Endothelial cell of umbilical vein (primary cell): ENCODE measurements around the gene FBXO30.

Experiments used
- EZH2 ChIP-seq: IDR thresholded peaks from 2 replicates; pipeline ENCODE4 v1.6.1; 2012; ENCODE audit warnings: borderline replicate concordance, low read depth, mild to moderate bottlenecking, moderate library complexity, low read length, inconsistent platforms; ENCODE audit not compliant: severe bottlenecking
- POLR2A ChIP-seq: IDR thresholded peaks from 2 replicates; pipeline ENCODE4 v1.6.1; 2012; ENCODE audit warnings: low read depth, mild to moderate bottlenecking, control low read depth, low read length
- POLR2AphosphoS5 ChIP-seq: IDR thresholded peaks from 2 replicates; pipeline ENCODE4 v1.6.1; 2012; ENCODE audit warnings: low read depth, mild to moderate bottlenecking, control low read depth, low read length, moderate library complexity; ENCODE audit not compliant: insufficient read depth
- TF ChIP-seq, protein P1 (sequence below), 2 donors: IDR thresholded peaks; 1 replicate in 1 of 2; 2 replicates in 1 of 2; pipeline ENCODE4 v1.5.1; 2011; ENCODE audit warnings: low read length in 2 of 2, mild to moderate bottlenecking in 2 of 2, moderate library complexity in 2 of 2, control low read depth in 1 of 2, inconsistent platforms in 1 of 2, low read depth in 1 of 2; ENCODE audit not compliant: insufficient read depth in 1 of 2; ENCODE audit errors: extremely low read depth in 1 of 2
- TF ChIP-seq, protein P2 (sequence below): IDR thresholded peaks from 2 replicates; pipeline ENCODE4 v1.6.1; 2011; ENCODE audit not compliant: insufficient read depth, insufficient read length

DNA sequence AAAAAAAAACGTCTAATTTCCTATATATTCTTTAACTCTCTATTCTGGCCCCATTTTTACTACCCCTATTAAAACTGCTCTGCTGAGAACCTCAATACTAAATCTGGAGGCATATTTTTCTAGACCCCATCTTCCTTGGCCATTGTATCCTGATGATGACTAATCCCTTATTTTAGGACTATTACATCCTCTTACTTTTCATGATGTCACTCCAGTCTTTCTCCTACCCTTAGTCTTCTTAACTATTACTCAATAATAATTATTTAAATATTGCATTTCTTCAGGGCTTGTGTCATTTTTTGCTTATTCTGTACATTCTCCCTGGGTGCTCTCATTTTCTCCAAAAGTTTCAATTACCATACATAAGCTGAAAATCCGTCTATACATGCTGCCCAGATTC, 6.4 kb downstream of the FBXO30 start:
- TF ChIP-seq, protein P1, sequence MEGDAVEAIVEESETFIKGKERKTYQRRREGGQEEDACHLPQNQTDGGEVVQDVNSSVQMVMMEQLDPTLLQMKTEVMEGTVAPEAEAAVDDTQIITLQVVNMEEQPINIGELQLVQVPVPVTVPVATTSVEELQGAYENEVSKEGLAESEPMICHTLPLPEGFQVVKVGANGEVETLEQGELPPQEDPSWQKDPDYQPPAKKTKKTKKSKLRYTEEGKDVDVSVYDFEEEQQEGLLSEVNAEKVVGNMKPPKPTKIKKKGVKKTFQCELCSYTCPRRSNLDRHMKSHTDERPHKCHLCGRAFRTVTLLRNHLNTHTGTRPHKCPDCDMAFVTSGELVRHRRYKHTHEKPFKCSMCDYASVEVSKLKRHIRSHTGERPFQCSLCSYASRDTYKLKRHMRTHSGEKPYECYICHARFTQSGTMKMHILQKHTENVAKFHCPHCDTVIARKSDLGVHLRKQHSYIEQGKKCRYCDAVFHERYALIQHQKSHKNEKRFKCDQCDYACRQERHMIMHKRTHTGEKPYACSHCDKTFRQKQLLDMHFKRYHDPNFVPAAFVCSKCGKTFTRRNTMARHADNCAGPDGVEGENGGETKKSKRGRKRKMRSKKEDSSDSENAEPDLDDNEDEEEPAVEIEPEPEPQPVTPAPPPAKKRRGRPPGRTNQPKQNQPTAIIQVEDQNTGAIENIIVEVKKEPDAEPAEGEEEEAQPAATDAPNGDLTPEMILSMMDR (IDR thresholded peaks at IDR 0.05; ENCODE audit: extremely low read depth in 1 of 2, insufficient read depth in 1 of 2, low read depth in 1 of 2, low read length in 2 of 2): no peak
- TF ChIP-seq EZH2 (no peak), POLR2A (no peak), POLR2AphosphoS5 (no peak)
- TF ChIP-seq, protein P2, sequence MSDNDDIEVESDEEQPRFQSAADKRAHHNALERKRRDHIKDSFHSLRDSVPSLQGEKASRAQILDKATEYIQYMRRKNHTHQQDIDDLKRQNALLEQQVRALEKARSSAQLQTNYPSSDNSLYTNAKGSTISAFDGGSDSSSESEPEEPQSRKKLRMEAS: no peak
